Measurements from ENCODE around the gene HGF. TPM values are rescaled to one million over a fixed set of nuclear protein-coding genes. Genes with fewer than 3 reads are reported as not detected.

HGF gene
- total RNA-seq, 1 donor: 33.2 TPM

GRCh38 chr7:81666209-81666608 lies 103.6 kb downstream of the HGF start:
- TF ChIP-seq CTCF (IDR thresholded peaks at IDR 0.05; ENCODE audit: insufficient read depth, low read depth, low read length): no peak
- no peak for DNase-seq (ENCODE audit: low read depth)
- H3K4me3 ChIP-seq (ENCODE audit: low read depth, low read length): no peak overlapping the region

GRCh38 chr7:81665236-81665635 lies 104.6 kb downstream of the HGF start:
- DNase-seq (ENCODE audit: low read depth): no peak
- no peak overlapping the region for H3K4me3 ChIP-seq (ENCODE audit: low read depth, low read length)
- no peak for TF ChIP-seq CTCF (IDR thresholded peaks at IDR 0.05; ENCODE audit: insufficient read depth, low read depth, low read length)

GRCh38 chr7:81664304-81664703 lies 105.5 kb downstream of the HGF start:
- H3K4me3 ChIP-seq (ENCODE audit: low read depth, low read length): no peak overlapping the region
- DNase-seq (ENCODE audit: low read depth): no peak
- no peak for TF ChIP-seq CTCF (IDR thresholded peaks at IDR 0.05; ENCODE audit: insufficient read depth, low read depth, low read length)

- peak; percentile 41 for DNase-seq (ENCODE audit: low read depth)
- TF ChIP-seq CTCF (IDR thresholded peaks at IDR 0.05; ENCODE audit: insufficient read depth, low read depth, low read length): no peak
- H3K4me3 ChIP-seq (ENCODE audit: low read depth, low read length): no peak overlapping the region
These were observed 107.3 kb downstream of the HGF start for GRCh38 chr7:81662531-81662930.

- DNase-seq (ENCODE audit: low read depth): no peak
- TF ChIP-seq CTCF (IDR thresholded peaks at IDR 0.05; ENCODE audit: insufficient read depth, low read depth, low read length): no peak
- H3K4me3 ChIP-seq (ENCODE audit: low read depth, low read length): no peak overlapping the region
These were observed 110.0 kb downstream of the HGF start for GRCh38 chr7:81659697-81660395.

GRCh38 chr7:81657551-81657950 lies 112.3 kb downstream of the HGF start:
- no peak for DNase-seq (ENCODE audit: low read depth)

More at GRCh38 chr7:81657551-81657950, 112.3 kb downstream of the HGF start:
- TF ChIP-seq CTCF (IDR thresholded peaks at IDR 0.05; ENCODE audit: insufficient read depth, low read depth, low read length): no peak
- no peak overlapping the region for H3K4me3 ChIP-seq (ENCODE audit: low read depth, low read length)

Measured in fibroblast of villous mesenchyme (primary cell).